GM12878 (cell line): ENCODE measurements around the gene FGD5. TPM values are rescaled to one million over a fixed set of nuclear protein-coding genes. Genes with fewer than 3 reads are reported as not detected.

Experiments used
- ATAC-seq: fragments of 200-7000 bp; cut with Tn5 transposase; 3 replicates; pipeline ENCODE4 v1.9.1; 2020; ENCODE audit warnings: mild to moderate bottlenecking, moderate library complexity
- BruUV-seq: library from RNA; stranded (reverse); fragments of 400-500 nt; replicated peaks from 2 replicates; lab custom pipeline; 2021; lab: Mats Ljungman, UMichigan
- CTCF ChIA-PET: fragments of 300-600 bp; sonication (Branson Sonifier 250); formaldehyde crosslinking; extraction: SDS; loops from one replicate; lab custom pipeline; 2021; ENCODE audit warnings: inconsistent platforms; lab: Yijun Ruan, JAX
- POLR2A ChIA-PET: fragments of 350-600 bp; formaldehyde crosslinking; extraction: SDS; loops from one replicate; lab custom pipeline; 2021; ENCODE audit warnings: inconsistent platforms; lab: Charles Lee
- RAD21 ChIA-PET: fragments of 300-600 bp; sonication (Branson Sonifier 250); formaldehyde crosslinking; loops from one replicate; lab custom pipeline; 2023; ENCODE audit warnings: antibody characterized with exemption; ENCODE audit not compliant: unreplicated experiment; lab: Charles Lee
- SMC1A ChIA-PET: fragments of 300-600 bp; sonication (Branson Sonifier 250); formaldehyde crosslinking; loops from one replicate; lab custom pipeline; 2023; ENCODE audit not compliant: unreplicated experiment, uncharacterized antibody; lab: Charles Lee
- DNase-seq: peaks from one replicate; pipeline ENCODE4 v3.0.0-alpha.2; 2011; ENCODE audit warnings: low read depth, low spot score
- FAIRE-seq: peaks from 3 replicates; lab custom pipeline; 2011; peaks lifted over from hg19 to GRCh38; lab: Jason Lieb, UNC
- H2AFZ ChIP-seq: 2 replicates; pipeline ENCODE4 v1.6.0; 2011; ENCODE audit warnings: low read depth, low read length, control low read depth; ENCODE audit not compliant: control insufficient read depth
- H3K27ac ChIP-seq: 2 replicates; pipeline ENCODE4 v1.5.1; 2011; ENCODE audit warnings: control low read depth; ENCODE audit not compliant: control insufficient read depth, insufficient read depth
- H3K27me3 ChIP-seq, 2 experiments: replicated peaks in 1 of 2; 2 replicates each; pipeline versions ENCODE4 v1.6.0 to v1.6.1; 2011; ENCODE audit warnings: low read length in 1 of 2; ENCODE audit not compliant: control insufficient read depth in 2 of 2, insufficient read depth in 2 of 2
- H3K36me3 ChIP-seq, 2 experiments: 2 replicates each; pipeline ENCODE4 v1.5.1; 2011; ENCODE audit warnings: low read length in 1 of 2; ENCODE audit not compliant: control insufficient read depth in 2 of 2, insufficient read depth in 2 of 2
- H3K4me1 ChIP-seq: 2 replicates; pipeline ENCODE4 v1.6.1; 2011; ENCODE audit warnings: mild to moderate bottlenecking, low read length, moderate library complexity, mixed read lengths; ENCODE audit not compliant: control insufficient read depth, insufficient read depth
- H3K4me2 ChIP-seq: 2 replicates; pipeline ENCODE4 v1.6.0; 2011; ENCODE audit warnings: control low read depth; ENCODE audit not compliant: control insufficient read depth, insufficient read depth
- H3K4me3 ChIP-seq: fragments of 200-600 bp; sonication (generic); 2 replicates; pipeline ENCODE4 v1.5.1; 2016
- H3K79me2 ChIP-seq: 2 replicates; pipeline ENCODE4 v1.6.0; 2011; ENCODE audit warnings: low read length; ENCODE audit not compliant: control insufficient read depth, insufficient read depth
- H3K9ac ChIP-seq: 2 replicates; pipeline ENCODE4 v1.8.0; 2011; ENCODE audit warnings: low read length, control low read depth, mixed read lengths; ENCODE audit not compliant: control insufficient read depth, insufficient read depth
- H3K9me3 ChIP-seq: replicated peaks from 3 replicates; pipeline ENCODE4 v1.5.1; 2011; ENCODE audit warnings: mild to moderate bottlenecking, low read length; ENCODE audit not compliant: control insufficient read depth, insufficient read depth
- H4K20me1 ChIP-seq: 2 replicates; pipeline ENCODE4 v1.6.0; 2011; ENCODE audit not compliant: control insufficient read depth, insufficient read depth
- CBX5 ChIP-seq: sonication (generic); IDR thresholded peaks from 2 replicates; pipeline ENCODE4 v1.6.1; 2016; ENCODE audit warnings: low read depth, moderate library complexity, mild to moderate bottlenecking, inconsistent platforms
- FOXM1 ChIP-seq: IDR thresholded peaks from 2 replicates; pipeline ENCODE4 v1.6.1; 2012; ENCODE audit warnings: low read depth, mild to moderate bottlenecking, inconsistent platforms, low read length, moderate library complexity
- GATAD2B ChIP-seq: fragments of 450-650 bp; conservative IDR thresholded peaks from 2 replicates; pipeline ENCODE4 v1.6.1; 2017; ENCODE audit warnings: low read depth, mild to moderate bottlenecking, moderate library complexity
- SMARCA5 ChIP-seq: fragments of 450-650 bp; IDR thresholded peaks from 2 replicates; pipeline ENCODE4 v1.6.1; 2017; ENCODE audit warnings: mild to moderate bottlenecking
- WGBS: methylation state at CpG from one replicate; pipeline ENCODE4 v1.1.6; 2016; ENCODE audit warnings: low lambda C conversion rate; ENCODE audit not compliant: insufficient replicate concordance, insufficient coverage; ENCODE audit errors: missing lambda C conversion rate; 5-methylcytosine and 5-hydroxymethylcytosine counted together
- in situ Hi-C: fragments of 300-500 bp; cut with MboI; formaldehyde crosslinking; loops from 9 replicates; pipeline ENCODE4 v1.14.3; 2018; ENCODE audit warnings: mixed read lengths
- intact Hi-C: fragments of 100-400 bp; cut with micrococcal nuclease; formaldehyde crosslinking; loops from one replicate; pipeline ENCODE4 v1.14.2; 2022; ENCODE audit not compliant: unreplicated experiment
- polyA plus RNA-seq, 11 experiments: library from polyadenylated mRNA; depleted of rRNA in 4 of 11; unstranded in 6 of 11; stranded (reverse) in 5 of 11; fragments of >200 nt; fragmentation: Nextera tagmentation in 4 of 11; fragmentation: Illumina TruSeq in 1 of 11; extraction: Ambion mirVana in 4 of 11; extraction: Trizol in 1 of 11; gene quantifications; 1 replicate in 1 of 11; 2 replicates in 10 of 11; pipeline versions ENCODE4 v1.2.1 to v1.2.3, GENCODE V29; 2011 to 2016; ENCODE audit warnings: inconsistent platforms in 2 of 11, missing spikeins in 2 of 11, low read depth in 1 of 11
- total RNA-seq, 4 experiments: library from RNA; depleted of rRNA in 3 of 4; stranded (reverse); fragments of >200 nt in 3 of 4; fragmentation: Illumina TruSeq in 1 of 4; extraction: Trizol in 1 of 4; gene quantifications; 2 replicates each; pipeline versions ENCODE4 v1.2.1 to v1.2.3, GENCODE V29; 2013 to 2021

The FGD5 gene
- total and polyA plus RNA-seq, 10 of the 15 experiments (the other 5 are each of a cell fraction or from before 2014, with no cell fraction given): 0.03 to 0.13 (median 0.11) TPM; not detected in 3

- BruUV-seq: no TSS peak
- no peaks in the 10 kb centered on the region for H3K27me3 ChIP-seq
- no peak overlapping the region for H3K27ac ChIP-seq
- intact Hi-C loops: no loop called here
- FAIRE-seq (no peak), ATAC-seq (no peak), DNase-seq (no peak)
- H2AFZ ChIP-seq: no peak overlapping the region
- H3K4me3 ChIP-seq: no peak overlapping the region
- no peaks in the 10 kb centered on the region for H4K20me1 ChIP-seq
- CTCF ChIA-PET: interaction anchor here (0.7 to 1.9 kb wide), 4 partner anchors 88 to 151 kb away, joined by 3 to 16 read pairs (median 4); no protein-coding TSS in a partner anchor
- H3K4me1 ChIP-seq: no peaks in the 10 kb centered on the region
- H3K9me3 ChIP-seq: no peaks in the 10 kb centered on the region
- RAD21 ChIA-PET: interaction anchor here (0.9 to 1.8 kb wide), 2 partner anchors 98 to 101 kb away, joined by 3 to 9 read pairs; no protein-coding TSS in a partner anchor
- TF ChIP-seq CBX5 (no peak), SMARCA5 (no peak), FOXM1 (no peak)
- H3K4me2 ChIP-seq: no peak overlapping the region
- POLR2A ChIA-PET: no interaction called here
- H3K9ac ChIP-seq: no peak overlapping the region
- no peaks in the 10 kb centered on the region for H3K79me2 ChIP-seq
- SMC1A ChIA-PET: interaction anchor here (0.6 to 1.8 kb wide), 3 partner anchors 86 to 98 kb away, joined by 3 to 4 read pairs (median 3); no protein-coding TSS in a partner anchor
- in situ Hi-C loops: no loop called here
- no peaks in the 10 kb centered on the region for H3K36me3 ChIP-seq
- 67% methylated on average over 11 of the region's 12 CpGs for WGBS
Measured at GRCh38 chr3:14774431-14774830, 44.3 kb upstream of the FGD5 start.

GRCh38 chr3:14775011-14775410 is 43.8 kb upstream of the FGD5 start:
- ChIA-PET RAD21 (interaction anchor here (1.8 kb wide), 1 partner anchor 101 kb away, joined by 9 read pairs; no protein-coding TSS in a partner anchor), POLR2A (no interaction called here), SMC1A (interaction anchor here (0.6 to 1.8 kb wide), 3 partner anchors 86 to 98 kb away, joined by 3 to 4 read pairs (median 3); no protein-coding TSS in a partner anchor), CTCF (interaction anchor here (0.7 to 1.9 kb wide), 5 partner anchors 89 to 151 kb away, joined by 3 to 16 read pairs (median 3); no protein-coding TSS in a partner anchor)
- ATAC-seq (no peak), DNase-seq (no peak), FAIRE-seq (no peak)
- intact Hi-C loops: no loop called here
- no TSS peak for BruUV-seq
- 35% methylated on average over 7 of the region's 7 CpGs for WGBS
- no peaks in the 10 kb centered on the region for H4K20me1 ChIP-seq
- no peak overlapping the region for H3K4me2 ChIP-seq
- no peaks in the 10 kb centered on the region for H3K4me1 ChIP-seq
- no peak overlapping the region for H2AFZ ChIP-seq
- H3K4me3 ChIP-seq: no peak overlapping the region
- H3K79me2 ChIP-seq: no peaks in the 10 kb centered on the region
- in situ Hi-C loops: no loop called here
- H3K9ac ChIP-seq: no peak overlapping the region
- no peaks in the 10 kb centered on the region for H3K9me3 ChIP-seq
- TF ChIP-seq GATAD2B: no peak
- no peaks in the 10 kb centered on the region for H3K27me3 ChIP-seq
- no peaks in the 10 kb centered on the region for H3K36me3 ChIP-seq
- H3K27ac ChIP-seq: no peak overlapping the region
